ENCODE measurements around the gene ZNF462. TPM values are rescaled to one million over a fixed set of nuclear protein-coding genes. Genes with fewer than 3 reads are reported as not detected.

The ZNF462 gene
- total RNA-seq, 6 donors from 2014 or later = 17.9 to 85.9 (median 21.2) TPM

GRCh38 chr9:106934442-106935238 is 71.7 kb downstream of the ZNF462 start:
- no peaks in the 10 kb centered on the region for H3K27me3 ChIP-seq
- H3K27ac ChIP-seq = no peak overlapping the region
- ATAC-seq (ENCODE audit: low FRiP score in 2 of 2) = no peak
- no peak overlapping the region for H3K4me3 ChIP-seq
- no peak for DNase-seq
- no peaks in the 10 kb centered on the region for H3K9me3 ChIP-seq
- H3K36me3 ChIP-seq = peaks cover 0 to 49% (median 7%) of the 10 kb centered on the region in 4 donors
- peaks cover 0 to 6% (median 2%) of the 10 kb centered on the region in 4 donors for H3K4me1 ChIP-seq
- TF ChIP-seq POLR2AphosphoS5 (IDR thresholded peaks at IDR 0.05) (no peak), POLR2A (IDR thresholded peaks at IDR 0.05) (no peak), CTCF (IDR thresholded peaks at IDR 0.05) (no peak), EP300 (IDR thresholded peaks at IDR 0.05) (no peak)
- whole genome bisulfite sequencing, 2 donors = 81 to 89% methylated on average over 5 of the region's 5 CpGs

GRCh38 chr9:106936680-106937079 is 73.7 kb downstream of the ZNF462 start:
- 92 to 95% methylated on average over 3 of the region's 3 CpGs for WGBS, 2 donors
- DNase-seq = no peak
- TF ChIP-seq POLR2A (IDR thresholded peaks at IDR 0.05) (no peak), POLR2AphosphoS5 (IDR thresholded peaks at IDR 0.05) (no peak), CTCF (IDR thresholded peaks at IDR 0.05) (no peak), EP300 (IDR thresholded peaks at IDR 0.05) (no peak)
- no peaks in the 10 kb centered on the region for H3K27me3 ChIP-seq
- peaks cover 0 to 48% (median 7%) of the 10 kb centered on the region in 4 donors for H3K36me3 ChIP-seq
- no peak overlapping the region for H3K4me3 ChIP-seq
- H3K9me3 ChIP-seq = no peaks in the 10 kb centered on the region
- no peak overlapping the region for H3K27ac ChIP-seq
- no peak for ATAC-seq (ENCODE audit: low FRiP score in 2 of 2)
- H3K4me1 ChIP-seq = no peaks in the 10 kb centered on the region

GRCh38 chr9:106941916-106942315 is 79.0 kb downstream of the ZNF462 start:
- no peaks in the 10 kb centered on the region for H3K27me3 ChIP-seq
- H3K27ac ChIP-seq = no peak overlapping the region
- WGBS, 2 donors = 86 to 87% methylated on average over 2 of the region's 2 CpGs
- H3K4me3 ChIP-seq = no peak overlapping the region
- ATAC-seq (ENCODE audit: low FRiP score in 2 of 2) = no peak
- H3K36me3 ChIP-seq = peaks cover 0 to 20% (median 3%) of the 10 kb centered on the region in 4 donors
- no peaks in the 10 kb centered on the region for H3K4me1 ChIP-seq
- no peak for DNase-seq
- H3K9me3 ChIP-seq = no peaks in the 10 kb centered on the region
- no peak for TF ChIP-seq EP300 (IDR thresholded peaks at IDR 0.05)
- no peak for TF ChIP-seq POLR2AphosphoS5 (IDR thresholded peaks at IDR 0.05)
- no peak for TF ChIP-seq CTCF (IDR thresholded peaks at IDR 0.05)
- TF ChIP-seq POLR2A (IDR thresholded peaks at IDR 0.05) = no peak

DNA sequence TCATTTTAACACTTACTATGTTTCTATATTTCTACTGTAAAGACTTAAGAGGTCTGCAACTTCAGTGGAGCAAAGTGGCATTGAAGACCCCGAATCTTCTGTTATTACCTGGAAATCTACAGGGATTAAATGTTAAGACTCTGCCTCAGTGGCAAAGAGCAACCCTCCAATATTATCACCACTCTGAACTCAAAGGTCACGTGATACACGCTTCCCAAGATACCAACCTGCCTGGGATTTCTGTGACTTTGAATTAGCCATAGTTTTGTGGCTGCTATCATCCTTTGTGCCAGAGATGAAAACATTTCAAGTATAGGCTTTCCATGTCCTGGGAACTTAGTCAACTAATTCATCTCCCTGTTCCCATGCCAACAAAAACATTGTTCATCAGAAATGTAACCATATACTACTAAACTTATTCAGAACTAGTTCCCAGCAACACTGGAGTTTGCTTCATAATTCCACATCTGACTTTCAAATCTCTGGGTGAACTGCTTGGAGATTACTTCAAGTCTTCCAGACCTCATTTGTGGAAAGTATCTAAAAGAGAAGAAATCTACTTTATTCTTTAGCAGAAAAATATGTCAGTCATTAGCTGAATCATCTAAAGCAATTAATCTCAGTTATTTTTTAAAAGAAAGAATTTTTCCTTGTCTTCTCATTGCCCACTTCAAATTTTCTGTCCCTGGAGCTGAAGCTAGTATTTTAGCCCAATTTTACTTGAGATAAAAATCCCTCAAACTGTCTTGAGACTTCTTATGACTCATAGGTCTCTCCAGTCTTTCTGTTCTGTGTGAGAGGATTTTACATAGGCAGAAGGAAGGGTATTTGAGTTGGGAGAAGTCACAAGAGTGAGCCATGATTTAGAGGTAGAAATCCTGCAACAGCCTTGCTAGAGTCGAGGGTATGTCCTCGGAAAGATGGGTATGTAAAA is 83.0 kb downstream of the ZNF462 start:
- WGBS, 2 donors = 89 to 95% methylated on average over 5 of the region's 5 CpGs
- H3K4me3 ChIP-seq = no peak overlapping the region
- TF ChIP-seq POLR2AphosphoS5 (IDR thresholded peaks at IDR 0.05) (no peak), EP300 (IDR thresholded peaks at IDR 0.05) (no peak), CTCF (IDR thresholded peaks at IDR 0.05) (no peak), POLR2A (IDR thresholded peaks at IDR 0.05) (no peak)
- no peak overlapping the region for H3K27ac ChIP-seq
- no peaks in the 10 kb centered on the region for H3K9me3 ChIP-seq
- DNase-seq = no peak
- peak in 1 of 2 donors; percentile 16 for ATAC-seq (ENCODE audit: low FRiP score in 2 of 2)
- H3K36me3 ChIP-seq = peaks cover 0 to 4% (median 0%) of the 10 kb centered on the region in 4 donors
- H3K27me3 ChIP-seq = no peaks in the 10 kb centered on the region
- no peaks in the 10 kb centered on the region for H3K4me1 ChIP-seq
